ENCODE data around the gene PARD3. TPM values are rescaled to one million over a fixed set of nuclear protein-coding genes. Genes with fewer than 3 reads are reported as not detected.

PARD3 gene
- total RNA-seq, 1 donor from 2014 or later: 25.3 TPM

DNA sequence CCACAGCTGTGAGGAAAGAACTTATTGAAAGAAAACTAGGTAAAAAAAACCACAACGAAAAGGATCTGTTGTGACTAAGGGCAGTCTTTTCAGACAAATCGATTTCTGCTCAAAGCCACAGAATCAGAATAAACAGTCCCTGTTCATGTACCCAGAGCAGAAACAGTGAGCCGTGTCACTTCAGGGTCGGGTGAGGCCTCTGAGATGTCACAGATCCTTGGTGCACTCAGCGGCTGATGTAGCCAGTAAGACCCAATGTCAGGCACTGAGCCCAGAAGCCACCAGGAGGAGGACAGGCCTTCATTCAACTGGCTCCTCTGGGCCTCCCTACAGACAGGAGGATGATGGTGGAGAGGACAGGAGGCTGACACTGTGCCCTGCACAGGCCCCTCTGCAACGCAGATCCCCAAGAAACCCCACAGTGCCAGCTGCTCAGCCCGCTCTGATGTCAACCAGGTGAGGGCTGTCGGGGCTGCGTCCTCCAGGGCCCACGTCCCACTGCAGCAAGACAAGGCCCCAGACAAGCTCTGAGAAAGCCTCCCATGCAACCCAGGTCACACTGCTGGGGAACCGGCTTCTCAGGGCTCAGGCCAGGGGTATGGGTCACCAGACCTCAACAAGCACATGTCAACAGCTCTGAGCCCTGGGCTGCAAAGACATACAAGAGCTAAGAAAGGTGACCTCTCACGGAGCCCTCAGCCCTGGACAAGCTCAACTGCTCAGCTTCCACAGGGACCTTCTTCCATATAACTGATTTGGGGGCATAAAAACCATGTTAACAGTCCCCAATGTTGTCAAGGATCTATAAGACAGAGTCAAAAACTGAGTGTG lies 190.6 kb downstream of the PARD3 start:
- intact Hi-C loops (cut with micrococcal nuclease): no loop called here
- ATAC-seq (no peak), DNase-seq (no peak)

DNA sequence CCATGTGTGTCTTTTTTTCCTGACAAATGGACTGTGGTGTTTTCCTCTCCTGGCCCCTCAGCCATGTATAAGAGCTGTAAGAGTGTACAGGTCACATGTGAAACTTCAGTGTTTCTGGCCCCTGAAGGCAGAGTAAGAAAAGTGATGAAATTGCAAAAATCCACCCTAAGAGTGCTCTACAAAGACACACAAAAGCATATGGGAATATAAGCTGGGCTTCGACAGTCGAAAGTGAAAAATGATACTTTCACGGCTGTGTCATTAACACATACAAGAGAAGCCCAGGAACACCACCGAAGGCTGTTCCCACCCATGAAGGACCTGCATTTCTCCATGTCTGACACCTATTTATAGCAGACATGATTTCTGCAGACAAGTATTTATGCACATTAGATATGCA lies 192.2 kb downstream of the PARD3 start:
- DNase-seq: no peak
- ATAC-seq: no peak
- intact Hi-C loops (cut with micrococcal nuclease): no loop called here

DNA sequence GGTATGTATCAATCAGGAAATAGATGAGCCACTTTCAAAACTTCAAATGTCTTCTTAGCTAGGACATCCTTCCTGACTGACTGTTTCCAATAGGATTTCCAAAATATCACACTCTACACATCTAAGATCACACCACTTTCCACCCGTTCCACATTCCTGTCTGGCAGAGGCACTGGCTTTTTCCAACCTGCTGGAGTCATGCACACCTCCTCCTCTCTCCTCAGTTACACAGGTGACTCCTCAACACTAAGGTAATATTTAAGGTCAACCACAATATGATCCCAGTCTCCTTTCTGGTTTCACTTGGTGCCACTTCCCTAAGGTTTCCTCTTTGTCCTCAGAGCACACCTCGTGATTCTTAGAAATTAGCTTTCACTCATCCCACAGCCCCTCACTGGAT lies 196.5 kb downstream of the PARD3 start:
- DNase-seq: no peak
- intact Hi-C loops (cut with micrococcal nuclease): no loop called here
- ATAC-seq: no peak

DNA sequence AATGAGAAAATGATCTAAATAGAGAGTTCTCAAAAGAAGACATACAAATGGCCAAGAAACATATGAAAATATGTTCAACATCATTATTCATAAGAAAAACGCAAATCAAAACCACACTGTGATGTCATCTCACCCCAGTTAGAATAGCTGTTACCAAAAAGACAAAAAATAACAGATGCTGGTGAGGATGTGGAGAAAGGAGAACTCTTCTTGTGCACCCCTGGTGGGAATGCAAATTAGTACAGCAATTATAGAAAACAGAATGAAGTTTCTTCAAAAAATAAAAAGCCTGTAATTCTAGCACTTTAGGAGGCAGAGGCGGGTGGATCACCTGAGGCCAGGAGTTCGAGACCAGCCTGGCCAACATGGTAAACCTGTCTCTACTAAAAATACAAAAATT lies 199.3 kb downstream of the PARD3 start:
- ATAC-seq (no peak), DNase-seq (no peak)
- intact Hi-C loops (cut with micrococcal nuclease): no loop called here

DNA sequence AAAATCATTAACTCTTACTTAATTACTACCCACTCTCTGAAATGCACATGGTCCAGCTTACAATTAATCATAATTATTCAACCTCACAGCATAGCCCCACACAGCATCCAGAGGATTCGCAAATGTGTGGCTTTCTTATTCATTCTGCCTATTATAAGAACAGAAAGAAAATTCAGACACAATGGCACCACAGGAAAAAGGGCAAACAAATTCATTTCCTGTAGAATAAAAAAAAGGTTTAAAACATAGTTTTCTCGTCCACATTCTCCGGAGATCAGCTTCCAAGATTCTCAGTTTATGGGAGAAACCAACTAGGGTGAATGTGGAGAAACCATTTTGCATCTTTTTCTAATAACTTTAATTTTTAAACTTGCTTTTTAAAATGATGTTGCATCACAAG lies 201.6 kb downstream of the PARD3 start:
- DNase-seq (no peak), ATAC-seq (no peak)
- intact Hi-C loops (cut with micrococcal nuclease): no loop called here

DNA sequence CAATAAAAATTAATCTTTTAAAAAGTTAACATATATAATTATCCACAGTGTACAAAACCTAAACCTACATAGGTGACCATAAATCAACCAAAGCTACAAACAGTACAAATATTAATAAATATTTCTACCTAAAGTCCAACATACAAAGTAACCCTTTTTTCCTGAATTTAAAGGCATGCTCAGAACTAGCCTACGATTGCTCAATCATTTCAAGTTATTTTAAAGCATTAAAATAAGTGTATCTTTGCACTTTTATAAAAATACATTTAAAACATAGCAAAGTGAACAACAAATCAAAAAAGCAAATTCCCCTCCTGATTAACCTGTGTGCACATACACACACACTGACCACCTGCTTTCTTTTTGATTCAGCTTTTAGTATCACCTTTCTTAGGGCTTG lies 202.2 kb downstream of the PARD3 start:
- no peak for DNase-seq
- intact Hi-C loops (cut with micrococcal nuclease): no loop called here
- no peak for ATAC-seq

DNA sequence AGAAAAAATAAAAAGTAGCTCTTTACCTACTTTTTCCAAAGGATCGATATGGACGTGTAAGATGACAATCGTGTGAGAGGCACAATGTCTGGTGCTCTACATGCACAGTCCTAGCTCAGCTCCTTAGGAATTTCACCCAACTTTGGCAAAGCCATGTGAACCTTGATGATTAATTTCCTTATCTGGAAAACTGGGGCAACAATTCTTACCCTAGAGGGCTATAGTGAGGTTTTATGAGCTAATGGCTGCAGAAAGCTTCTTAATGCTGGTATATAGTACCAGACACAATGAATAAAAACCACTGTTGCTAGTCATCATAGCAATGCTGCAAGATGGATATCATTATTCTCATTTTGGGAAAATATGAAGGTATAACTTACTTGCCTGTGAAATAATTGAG lies 202.7 kb downstream of the PARD3 start:
- DNase-seq (no peak), ATAC-seq (no peak)
- intact Hi-C loops (cut with micrococcal nuclease): no loop called here

DNA sequence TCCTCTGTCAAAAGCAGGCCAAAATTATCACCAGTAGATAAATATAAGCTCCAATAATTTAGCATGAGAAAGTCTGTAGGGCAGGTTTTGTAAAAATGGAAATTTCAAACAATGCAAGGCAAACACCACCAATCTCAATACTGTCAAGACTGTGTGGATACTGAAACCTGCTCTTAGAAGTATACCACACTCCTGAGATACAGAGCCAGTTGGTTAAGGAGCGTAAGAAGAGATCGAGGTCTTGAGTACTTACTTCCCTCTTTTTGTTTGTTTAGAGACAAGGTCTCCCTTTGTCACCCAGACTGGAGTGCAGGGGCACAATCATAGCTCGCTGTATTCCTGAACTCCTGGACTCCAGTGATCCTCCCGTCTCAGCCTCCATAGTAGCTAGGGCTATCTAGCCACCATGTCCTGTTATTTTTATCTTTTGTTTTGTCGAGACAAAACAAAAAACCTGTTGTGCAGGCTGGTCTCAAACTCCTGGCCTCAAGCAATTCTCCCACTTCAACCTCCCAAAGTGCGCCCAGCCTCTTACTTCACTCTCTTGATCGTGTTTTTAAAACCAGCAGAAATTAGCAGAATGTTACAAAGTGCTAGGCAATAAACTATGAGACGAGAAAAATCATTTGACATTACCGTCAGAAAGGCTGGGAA lies 205.7 kb downstream of the PARD3 start:
- intact Hi-C loops (cut with micrococcal nuclease): no loop called here

DNA sequence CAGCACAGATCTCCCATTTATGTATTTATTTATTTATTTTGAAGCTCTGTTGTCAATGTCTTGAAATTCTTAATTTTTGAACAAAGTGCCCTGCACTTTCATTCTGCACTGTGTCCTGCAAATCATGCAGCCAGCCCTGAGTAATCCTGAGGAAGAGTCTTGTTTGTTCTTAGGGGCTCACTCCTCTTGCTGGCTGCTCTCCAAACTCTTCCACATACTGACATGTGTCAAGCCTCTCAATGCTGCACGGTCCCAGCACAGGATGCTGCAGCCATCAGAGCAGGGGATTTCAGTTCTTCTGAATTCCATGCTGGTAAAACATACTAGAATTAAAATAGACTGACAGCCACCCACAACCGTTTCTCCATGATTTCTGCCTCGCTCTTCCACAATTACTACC lies 207.2 kb downstream of the PARD3 start:
- intact Hi-C loops (cut with micrococcal nuclease): no loop called here
- no peak for DNase-seq
- peak; percentile 33 for ATAC-seq

More for the DNA sequence above, 205.7 kb downstream of the PARD3 start:
- no peak for ATAC-seq
- DNase-seq: no peak

DNA sequence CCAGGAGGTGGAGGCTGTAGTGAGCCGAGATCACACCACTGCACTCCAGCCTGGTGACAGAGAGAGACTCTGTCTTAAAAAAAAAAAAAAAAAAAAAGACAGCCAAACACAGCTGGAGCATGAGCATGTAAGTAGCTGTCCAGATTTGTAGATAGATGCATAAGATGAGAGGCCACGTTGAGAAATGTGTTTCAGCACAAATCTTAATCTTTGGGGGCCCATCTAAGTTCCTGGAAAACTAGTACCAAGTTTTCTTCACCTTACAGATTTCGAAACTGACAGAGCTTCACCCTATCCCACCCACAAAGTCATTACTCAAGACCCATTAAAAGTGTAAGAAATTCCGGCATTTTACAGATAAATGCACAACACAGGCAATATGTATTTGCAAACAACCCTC lies 208.2 kb downstream of the PARD3 start:
- ATAC-seq (no peak), DNase-seq (no peak)
- intact Hi-C loops (cut with micrococcal nuclease): no loop called here

DNA sequence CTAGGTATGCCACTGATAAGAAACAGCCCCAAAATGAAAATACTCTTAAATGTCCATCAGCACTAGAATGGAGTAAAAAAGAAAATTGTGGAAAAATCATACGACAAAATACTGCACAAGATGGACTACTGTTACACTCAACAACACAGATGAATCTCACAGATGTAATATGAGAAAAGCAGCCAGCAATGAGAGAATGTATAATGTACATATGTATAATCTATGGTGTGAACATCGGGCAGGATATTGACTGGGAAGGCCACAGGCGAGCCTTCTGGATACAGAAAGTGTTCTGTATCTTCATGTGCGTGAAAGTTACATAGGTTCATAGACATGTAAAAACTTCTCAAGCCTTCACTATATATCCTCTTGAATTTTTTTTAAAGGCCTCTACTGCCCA lies 212.6 kb downstream of the PARD3 start:
- no peak for DNase-seq
- ATAC-seq: no peak
- intact Hi-C loops (cut with micrococcal nuclease): no loop called here

DNA sequence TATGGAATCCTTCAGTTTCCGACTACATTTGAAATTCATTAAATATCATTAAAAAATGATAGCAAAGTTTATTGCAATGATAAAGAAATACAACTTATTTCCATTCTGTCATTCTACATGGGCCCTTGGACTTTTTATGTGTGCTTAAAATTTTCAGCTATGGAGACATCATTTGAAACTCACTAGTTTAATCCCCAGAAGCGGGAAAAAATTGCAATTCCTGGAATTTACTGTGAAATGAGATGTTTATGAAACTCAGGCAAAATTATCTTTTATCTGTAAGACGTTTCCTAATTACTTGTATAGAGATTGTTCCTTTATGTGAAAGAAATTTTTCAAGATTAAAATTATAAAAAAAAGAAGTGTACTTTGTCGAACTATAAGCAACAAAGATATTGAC lies 213.4 kb downstream of the PARD3 start:
- ATAC-seq: no peak
- intact Hi-C loops (cut with micrococcal nuclease): no loop called here
- no peak for DNase-seq

DNA sequence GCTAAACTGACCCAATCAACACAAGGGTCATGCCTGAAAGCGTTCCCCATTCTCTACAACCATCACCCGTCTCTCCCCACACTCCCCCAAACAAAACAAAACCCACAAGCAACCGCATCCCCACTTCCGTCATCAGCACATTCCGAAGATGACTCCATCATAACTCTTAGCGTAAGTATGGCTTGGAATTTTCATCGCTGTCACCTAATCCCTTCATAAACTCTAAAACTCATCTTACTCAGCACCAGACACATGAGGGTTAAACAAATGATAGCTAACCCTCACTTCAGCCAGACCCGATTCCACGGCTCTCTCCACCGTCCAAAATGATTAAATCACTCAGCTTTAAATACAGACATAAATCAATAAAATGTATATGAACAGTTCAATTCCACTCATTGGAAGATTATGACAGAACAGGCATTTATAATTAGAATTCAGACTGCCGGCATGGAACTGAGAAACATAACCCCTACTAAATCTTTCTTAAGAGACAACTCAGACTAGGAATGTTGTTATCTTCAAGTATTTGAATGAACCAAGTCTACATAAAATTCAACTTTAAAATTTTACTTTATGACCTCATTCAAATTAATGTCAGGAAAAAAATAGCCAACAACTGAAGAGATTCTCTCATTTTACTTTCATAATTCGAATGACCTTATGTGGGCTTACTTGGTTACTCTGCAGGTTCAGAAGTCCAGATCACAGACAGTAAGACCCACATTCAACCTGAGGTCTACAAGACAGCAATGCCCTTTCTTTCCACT lies 215.9 kb downstream of the PARD3 start:
- intact Hi-C loops (cut with micrococcal nuclease): no loop called here
- DNase-seq (no peak), ATAC-seq (no peak)

DNA sequence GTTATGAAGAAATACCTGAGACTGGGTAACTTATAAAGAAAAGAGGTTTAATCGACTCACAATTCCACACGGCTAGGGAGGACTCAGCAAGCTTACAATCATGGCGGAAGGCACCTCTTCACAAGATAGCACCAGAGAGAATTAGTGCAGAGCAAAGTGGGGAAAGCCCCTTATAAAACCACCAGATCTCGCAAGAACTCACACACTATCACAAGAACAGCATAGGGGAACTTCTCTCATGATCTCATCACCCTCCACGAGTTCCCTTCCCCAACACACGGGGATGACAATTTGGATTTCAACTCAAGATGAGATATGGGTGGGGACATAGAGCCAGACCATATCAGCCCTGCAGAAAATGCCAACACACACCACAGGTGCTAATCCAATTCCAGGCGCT lies 218.7 kb downstream of the PARD3 start:
- ATAC-seq: no peak
- DNase-seq: no peak
- intact Hi-C loops (cut with micrococcal nuclease): no loop called here

DNA sequence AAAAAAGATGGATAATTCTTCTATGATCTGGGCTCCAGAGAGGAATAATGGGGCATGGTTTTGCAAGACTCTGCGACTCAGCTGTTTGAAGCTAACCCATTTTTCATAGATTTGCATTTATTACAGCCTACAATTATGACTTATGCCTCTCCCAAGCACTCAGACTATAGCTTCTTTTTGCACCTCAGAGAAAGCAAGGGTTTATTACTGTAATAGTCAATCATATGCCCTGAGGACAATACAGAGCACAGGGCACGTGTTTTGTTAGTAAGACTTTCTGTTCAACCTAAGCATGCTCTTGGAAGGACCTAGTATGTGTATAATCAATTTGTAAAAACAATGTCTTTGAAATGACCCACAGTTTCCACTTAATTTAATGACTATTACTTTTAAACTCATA lies 221.2 kb downstream of the PARD3 start:
- no peak for ATAC-seq
- no peak for DNase-seq
- intact Hi-C loops (cut with micrococcal nuclease): no loop called here

DNA sequence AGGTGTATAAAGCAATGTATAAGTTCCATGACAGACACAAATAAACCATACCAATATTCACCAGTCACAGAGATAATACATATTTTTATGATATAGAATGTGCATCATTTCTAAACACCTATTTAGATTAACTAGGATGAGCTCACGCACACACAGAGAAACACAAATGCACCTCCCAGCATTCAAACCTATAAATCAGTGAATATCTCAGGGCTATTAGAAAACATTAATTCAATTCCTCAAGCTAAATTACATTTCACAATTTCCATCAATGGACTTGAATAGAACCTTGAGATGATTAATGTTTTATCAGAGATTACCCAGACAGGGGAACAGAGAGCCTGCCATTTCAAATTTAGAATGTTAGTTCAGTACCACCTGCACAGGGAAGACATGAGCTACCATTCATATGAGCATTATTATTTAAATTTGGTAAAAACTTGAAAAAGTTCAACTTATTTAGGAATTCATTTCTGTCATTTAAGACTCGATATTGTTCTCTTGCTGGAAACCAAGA lies 221.7 kb downstream of the PARD3 start:
- DNase-seq (no peak), ATAC-seq (no peak)
- intact Hi-C loops (cut with micrococcal nuclease): no loop called here

DNA sequence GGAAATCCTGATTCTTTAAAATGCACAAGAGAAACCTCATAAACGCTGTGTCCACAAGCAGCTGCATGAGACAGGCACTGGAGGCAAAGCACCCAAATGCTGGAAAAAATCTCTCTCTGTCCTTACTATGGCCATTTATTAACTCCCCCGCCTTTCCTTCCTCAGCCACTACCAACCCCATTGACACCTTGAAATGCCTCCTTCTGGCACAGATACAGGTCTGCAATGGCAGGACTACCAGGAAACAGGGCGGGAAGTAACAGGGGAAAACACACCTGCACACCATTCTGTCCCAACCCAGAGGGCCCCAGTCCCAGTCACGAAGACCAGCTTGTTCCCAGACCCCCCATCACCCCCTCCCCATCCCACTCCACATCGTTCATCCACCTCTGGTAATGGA lies 224.3 kb downstream of the PARD3 start:
- no peak for DNase-seq
- intact Hi-C loops (cut with micrococcal nuclease): no loop called here
- no peak for ATAC-seq

DNA sequence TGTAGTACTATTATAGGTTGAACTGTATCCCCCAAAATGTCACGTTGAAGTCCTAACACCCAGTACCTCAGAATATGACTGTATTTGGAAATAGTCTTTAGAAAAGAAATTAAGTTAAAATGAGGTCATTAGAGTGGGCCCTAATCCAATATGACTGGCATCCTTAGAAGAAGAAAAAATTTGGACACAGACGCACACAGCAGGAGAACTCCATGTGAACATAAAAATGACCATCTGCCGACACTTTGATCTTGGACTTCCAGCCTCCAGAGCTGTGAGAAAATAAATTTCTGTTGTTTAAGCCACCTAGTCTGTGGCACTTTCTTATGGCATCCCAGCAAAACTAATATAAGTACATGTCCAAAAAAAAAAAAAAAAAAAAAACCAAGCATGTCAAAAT lies 225.8 kb downstream of the PARD3 start:
- intact Hi-C loops (cut with micrococcal nuclease): no loop called here
- ATAC-seq (no peak), DNase-seq (no peak)

DNA sequence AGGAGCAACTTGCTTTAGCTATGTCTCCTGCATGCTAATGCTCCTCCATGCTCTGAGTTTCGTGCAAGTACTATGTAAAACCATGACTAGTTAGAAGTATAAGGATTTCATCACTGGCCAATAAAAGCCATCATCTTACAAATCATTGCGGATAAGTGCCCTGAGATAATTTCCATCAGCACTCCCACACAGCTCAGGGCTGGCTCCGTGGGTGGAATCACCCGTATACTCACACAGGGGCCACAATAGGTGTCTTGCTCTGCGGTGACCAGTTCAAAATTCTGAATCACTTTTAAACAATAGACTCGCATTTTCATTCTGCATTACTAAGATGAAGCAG lies 227.4 kb downstream of the PARD3 start:
- ATAC-seq (no peak), DNase-seq (no peak)
- intact Hi-C loops (cut with micrococcal nuclease): no loop called here

DNA sequence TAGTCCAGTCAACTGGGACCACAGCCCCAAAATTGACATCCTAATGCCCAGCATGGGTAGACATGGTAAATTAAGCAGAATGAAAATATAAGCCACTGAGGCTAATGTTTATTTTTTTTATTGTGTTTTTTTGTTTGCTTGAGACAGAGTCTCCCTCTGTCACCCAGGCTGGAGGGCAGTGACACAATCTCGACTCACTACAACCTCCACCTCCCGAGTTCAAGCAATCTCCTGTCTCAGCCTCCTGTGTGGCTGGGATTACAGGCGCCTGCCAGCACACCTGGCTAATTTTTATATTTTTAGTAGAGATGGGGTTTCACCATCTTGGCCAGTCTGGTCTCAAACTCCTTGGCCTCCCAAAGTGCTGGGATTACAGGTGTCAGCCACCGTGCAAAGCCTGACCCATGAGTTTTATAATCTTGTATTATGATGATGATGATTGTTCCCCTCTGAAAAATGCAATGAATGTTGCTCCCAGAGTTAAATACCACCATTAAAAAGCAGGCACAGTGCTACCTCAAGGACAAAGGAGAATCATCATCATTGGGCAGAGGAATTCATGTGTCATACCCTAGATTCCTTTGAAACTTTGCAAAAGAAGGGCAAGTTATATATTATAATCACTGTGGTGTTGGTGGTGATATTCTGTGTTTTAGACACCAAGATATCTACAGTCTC lies 228.0 kb downstream of the PARD3 start:
- ATAC-seq: no peak
- no peak for DNase-seq
- intact Hi-C loops (cut with micrococcal nuclease): no loop called here
